ENCODE results near the gene METTL16. TPM values are rescaled to one million over a fixed set of nuclear protein-coding genes. Genes with fewer than 3 reads are reported as not detected.

The METTL16 gene
- total RNA-seq, 1 experiment from 2014 or later = 54.1 TPM

- no peak for TF ChIP-seq JAZF1 (CRISPR knock-in tag; IDR thresholded peaks at IDR 0.05)
- TF ChIP-seq HMGA2 (CRISPR knock-in tag; IDR thresholded peaks at IDR 0.05) = 0 out of 2 replicates have a peak, but pooled peaks have one; percentile 10
- no peak for TF ChIP-seq JUN (CRISPR knock-in tag; IDR thresholded peaks at IDR 0.05)
- no peak for TF ChIP-seq FOXP1 (CRISPR knock-in tag; IDR thresholded peaks at IDR 0.05; ENCODE audit: borderline replicate concordance)
Observed at GRCh38 chr17:2398655-2399571, 112.8 kb downstream of the METTL16 start (continued).

- POLR2A ChIA-PET = interaction anchor here (2.8 kb wide), 1 partner anchor 15 kb away, joined by 12 read pairs; no protein-coding TSS in a partner anchor
- ATAC-seq (no peak), DNase-seq (ENCODE audit: low spot score) (no peak)
- H3K27me3 Mint-ChIP-seq (ENCODE audit: low read depth) = 0 out of 2 replicates have a peak, but pooled peaks cover 5% of the 10 kb centered on the region
- H3K9me3 Mint-ChIP-seq = no peaks in the 10 kb centered on the region
- peaks cover 42% of the 10 kb centered on the region for H3K4me1 Mint-ChIP-seq
- H3K27ac Mint-ChIP-seq = peak overlapping the region; percentile 99
- CTCF ChIA-PET = interaction anchor here (1.0 to 5.7 kb wide), 3 partner anchors 15 to 18 kb away, joined by 3 to 57 read pairs (median 6); no protein-coding TSS in a partner anchor
- H3K4me3 Mint-ChIP-seq = peak overlapping the region; percentile 95
- no peaks in the 10 kb centered on the region for H3K36me3 Mint-ChIP-seq
- TF ChIP-seq TEAD4 (CRISPR knock-in tag; IDR thresholded peaks at IDR 0.05) (no peak), RELA (CRISPR knock-in tag; IDR thresholded peaks at IDR 0.05; ENCODE audit: borderline replicate concordance) (no peak), ATF1 (CRISPR knock-in tag; IDR thresholded peaks at IDR 0.05) (no peak), ESRRA (CRISPR knock-in tag; IDR thresholded peaks at IDR 0.05; ENCODE audit: borderline replicate concordance) (no peak), ZNF425 (CRISPR knock-in tag; conservative IDR thresholded peaks at IDR 0.05) (no peak)
- TF ChIP-seq, protein P1, sequence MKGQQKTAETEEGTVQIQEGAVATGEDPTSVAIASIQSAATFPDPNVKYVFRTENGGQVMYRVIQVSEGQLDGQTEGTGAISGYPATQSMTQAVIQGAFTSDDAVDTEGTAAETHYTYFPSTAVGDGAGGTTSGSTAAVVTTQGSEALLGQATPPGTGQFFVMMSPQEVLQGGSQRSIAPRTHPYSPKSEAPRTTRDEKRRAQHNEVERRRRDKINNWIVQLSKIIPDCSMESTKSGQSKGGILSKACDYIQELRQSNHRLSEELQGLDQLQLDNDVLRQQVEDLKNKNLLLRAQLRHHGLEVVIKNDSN (CRISPR knock-in tag; IDR thresholded peaks at IDR 0.05) = no peak
Observed at GRCh38 chr17:2398182-2398581, 113.5 kb downstream of the METTL16 start.

DNA sequence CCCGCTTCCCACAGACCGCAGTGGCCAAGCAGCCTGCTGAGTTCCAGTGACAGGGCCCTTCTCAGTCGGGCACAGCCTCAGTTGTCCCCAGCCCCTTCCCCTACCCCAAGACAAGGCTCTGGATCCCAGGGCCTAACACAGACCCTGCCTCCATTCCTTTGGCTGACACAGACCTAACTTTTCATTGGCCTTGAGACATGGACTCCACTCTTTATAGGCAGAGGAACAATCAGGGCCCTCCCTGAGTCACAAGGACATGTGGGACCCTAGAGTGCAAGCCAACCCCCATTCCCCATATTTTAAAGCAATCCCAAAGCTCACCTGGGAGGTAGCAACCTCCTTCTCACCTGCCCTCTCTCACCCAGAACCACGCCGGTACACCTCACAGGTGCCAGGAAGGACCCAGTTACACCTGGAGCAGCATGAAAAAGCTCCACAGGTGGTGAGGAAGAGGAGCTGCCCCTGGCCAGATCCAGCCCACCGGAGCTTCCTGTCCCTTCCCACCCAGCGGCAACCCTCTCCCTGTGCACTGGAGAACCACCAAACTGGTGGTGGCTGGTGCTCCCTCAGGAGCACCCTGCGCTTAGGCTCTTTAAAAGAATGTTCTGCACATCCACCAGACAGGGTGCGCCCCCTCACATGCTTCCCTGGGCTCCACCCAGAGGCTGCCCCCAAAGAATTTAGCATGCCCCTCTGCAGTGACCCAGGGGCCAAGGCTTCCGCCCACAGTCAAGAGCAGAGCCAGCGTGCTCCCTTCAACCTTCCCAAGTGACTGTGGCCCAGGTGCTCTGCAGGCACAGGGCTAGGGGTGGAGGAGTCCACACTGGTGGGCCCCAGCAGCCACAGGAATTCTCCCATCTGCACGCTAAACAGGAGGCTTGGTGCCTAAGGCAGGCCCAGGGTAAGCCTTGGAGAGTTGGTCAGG lies 114.2 kb downstream of the METTL16 start:
- Mint-ChIP-seq H3K4me1 (peaks cover 37% of the 10 kb centered on the region), H3K27ac (peak overlapping the region; percentile 99), H3K9me3 (no peaks in the 10 kb centered on the region), H3K4me3 (peak overlapping the region; percentile 95), H3K36me3 (no peaks in the 10 kb centered on the region), H3K27me3 (ENCODE audit: low read depth) (no peaks in the 10 kb centered on the region)
- CTCF ChIA-PET = interaction anchor here (0.6 to 5.7 kb wide), 4 partner anchors 15 to 29 kb away, joined by 3 to 57 read pairs (median 4); no protein-coding TSS in a partner anchor
- TF ChIP-seq ZNF263 (CRISPR knock-in tag; IDR thresholded peaks at IDR 0.05; ENCODE audit: low read depth) = peak; percentile 68; the same call in 1 of the 2 replicates
- no peak for TF ChIP-seq RORB (CRISPR knock-in tag; IDR thresholded peaks at IDR 0.05)
- DNase-seq (ENCODE audit: low spot score) (no peak), ATAC-seq (no peak)
- POLR2A ChIA-PET = interaction anchor here (2.8 kb wide), 1 partner anchor 15 kb away, joined by 12 read pairs; no protein-coding TSS in a partner anchor

- ChIA-PET CTCF (interaction anchor here (0.6 to 5.7 kb wide), 3 partner anchors 14 to 30 kb away, joined by 3 to 57 read pairs (median 6); no protein-coding TSS in a partner anchor), POLR2A (no interaction called here)
- peak overlapping the region; percentile 99 for H3K27ac Mint-ChIP-seq
- H3K4me3 Mint-ChIP-seq = peak overlapping the region; percentile 95
- no peaks in the 10 kb centered on the region for H3K27me3 Mint-ChIP-seq (ENCODE audit: low read depth)
- no peaks in the 10 kb centered on the region for H3K9me3 Mint-ChIP-seq
- no peaks in the 10 kb centered on the region for H3K36me3 Mint-ChIP-seq
- H3K4me1 Mint-ChIP-seq = peaks cover 42% of the 10 kb centered on the region
- DNase-seq (ENCODE audit: low spot score) (peak; percentile 88), ATAC-seq (peak; percentile 10)
- no peak for TF ChIP-seq TEAD1 (CRISPR knock-in tag; IDR thresholded peaks at IDR 0.05)
- peak; percentile 92 for TF ChIP-seq ZNF423 (CRISPR knock-in tag; IDR thresholded peaks at IDR 0.05)
- no peak for TF ChIP-seq JUN (CRISPR knock-in tag; IDR thresholded peaks at IDR 0.05)
- TF ChIP-seq, protein P2, sequence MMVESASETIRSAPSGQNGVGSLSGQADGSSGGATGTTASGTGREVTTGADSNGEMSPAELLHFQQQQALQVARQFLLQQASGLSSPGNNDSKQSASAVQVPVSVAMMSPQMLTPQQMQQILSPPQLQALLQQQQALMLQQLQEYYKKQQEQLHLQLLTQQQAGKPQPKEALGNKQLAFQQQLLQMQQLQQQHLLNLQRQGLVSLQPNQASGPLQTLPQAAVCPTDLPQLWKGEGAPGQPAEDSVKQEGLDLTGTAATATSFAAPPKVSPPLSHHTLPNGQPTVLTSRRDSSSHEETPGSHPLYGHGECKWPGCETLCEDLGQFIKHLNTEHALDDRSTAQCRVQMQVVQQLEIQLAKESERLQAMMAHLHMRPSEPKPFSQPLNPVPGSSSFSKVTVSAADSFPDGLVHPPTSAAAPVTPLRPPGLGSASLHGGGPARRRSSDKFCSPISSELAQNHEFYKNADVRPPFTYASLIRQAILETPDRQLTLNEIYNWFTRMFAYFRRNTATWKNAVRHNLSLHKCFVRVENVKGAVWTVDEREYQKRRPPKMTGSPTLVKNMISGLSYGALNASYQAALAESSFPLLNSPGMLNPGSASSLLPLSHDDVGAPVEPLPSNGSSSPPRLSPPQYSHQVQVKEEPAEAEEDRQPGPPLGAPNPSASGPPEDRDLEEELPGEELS (CRISPR knock-in tag; IDR thresholded peaks at IDR 0.05) = 0 out of 2 replicates have a peak, but pooled peaks have one; percentile 48
- TF ChIP-seq, protein P3, sequence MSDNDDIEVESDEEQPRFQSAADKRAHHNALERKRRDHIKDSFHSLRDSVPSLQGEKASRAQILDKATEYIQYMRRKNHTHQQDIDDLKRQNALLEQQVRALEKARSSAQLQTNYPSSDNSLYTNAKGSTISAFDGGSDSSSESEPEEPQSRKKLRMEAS (CRISPR knock-in tag; IDR thresholded peaks at IDR 0.05) = peak; percentile 61; the same call in 1 of the 2 replicates
- TF ChIP-seq NFE2L1 (CRISPR knock-in tag; IDR thresholded peaks at IDR 0.05) = no peak
Observed at GRCh38 chr17:2396568-2397246, 115.0 kb downstream of the METTL16 start.
